Measurements from ENCODE around the gene FAM89A. TPM values are rescaled to one million over a fixed set of nuclear protein-coding genes. Genes with fewer than 3 reads are reported as not detected.

FAM89A gene
- total RNA-seq, 1 experiment from 2014 or later = 1.5 TPM

GRCh38 chr1:231019711-231020110, 20.3 kb downstream of the FAM89A start:
- H3K27me3 ChIP-seq (ENCODE audit: insufficient read depth, low read length) = no peaks in the 10 kb centered on the region; the same call in 1 of the 2 replicates
- H3K4me1 Mint-ChIP-seq = peaks cover 15 to 27% of the 10 kb centered on the region in 2 experiments
- no peak overlapping the region for H2BK5ac ChIP-seq (ENCODE audit: insufficient read length, low read length)
- no peaks in the 10 kb centered on the region for H3K79me2 ChIP-seq (ENCODE audit: insufficient read depth, low read length)
- no peak for TF ChIP-seq CTCF (conservative IDR thresholded peaks at IDR 0.05)
- no peaks in the 10 kb centered on the region; a peak in 1 of 7 replicates for H3K36me3 Mint-ChIP-seq (ENCODE audit: insufficient read depth in 1 of 3, low read depth in 3 of 3)
- H3K4me3 Mint-ChIP-seq = no peak overlapping the region; a peak in 1 of 5 replicates
- no peak overlapping the region for H2BK12ac ChIP-seq (ENCODE audit: insufficient read length, low read depth, low read length)
- no peaks in the 10 kb centered on the region for H3K9me3 Mint-ChIP-seq
- no peak overlapping the region for H2BK15ac ChIP-seq (ENCODE audit: low read depth, low read length)
- no peak for DNase-seq
- H4K20me1 ChIP-seq (ENCODE audit: control insufficient read depth, insufficient read depth, insufficient read length) = no peaks in the 10 kb centered on the region
- H2AFZ ChIP-seq (ENCODE audit: low read length) = no peak overlapping the region
- H3K14ac ChIP-seq (ENCODE audit: insufficient read depth, low read length) = no peak overlapping the region; the same call in 1 of the 2 replicates
- no peak overlapping the region for H3K4me2 ChIP-seq (ENCODE audit: insufficient read depth, insufficient read length, low read length)
- H3K27ac Mint-ChIP-seq = no peak overlapping the region
- H3K4me1 ChIP-seq (ENCODE audit: insufficient read depth, low read length) = peaks cover 12% of the 10 kb centered on the region; the same call in 1 of the 2 replicates
- no peak overlapping the region for H3K23ac ChIP-seq (ENCODE audit: insufficient read length, low read depth, low read length)
- H4K8ac ChIP-seq (replicated peaks; ENCODE audit: insufficient read length, low read depth, low read length) = no peak overlapping the region
- no peaks in the 10 kb centered on the region for H3K9me3 ChIP-seq (ENCODE audit: control insufficient read depth, low read depth, low read length)
- H3K9ac ChIP-seq (ENCODE audit: extremely low read depth, insufficient read length, low read length) = no peak overlapping the region
- no peak overlapping the region for H3K4ac ChIP-seq (ENCODE audit: low read depth, low read length)
- H3K79me1 ChIP-seq (ENCODE audit: insufficient read depth, low read depth, low read length, poor library complexity, severe bottlenecking) = no peaks in the 10 kb centered on the region
- no peaks in the 10 kb centered on the region for H3K23me2 ChIP-seq (ENCODE audit: insufficient read length, low read depth, low read length, poor library complexity, severe bottlenecking)
- H2BK20ac ChIP-seq (ENCODE audit: low read depth, low read length, poor library complexity, severe bottlenecking) = no peak overlapping the region
- H2AK5ac ChIP-seq (ENCODE audit: insufficient read length, low read length) = no peak overlapping the region
- no CpG with 5 or more reads among the region's 14 CpGs for WGBS (ENCODE audit: extremely low coverage, insufficient read length, low lambda C conversion rate)
- no peak overlapping the region for H3K18ac ChIP-seq (ENCODE audit: insufficient read length, low read depth, low read length)
- H3K27ac ChIP-seq (ENCODE audit: insufficient read length, low read depth, low read length) = no peak overlapping the region
- no peak overlapping the region for H3K56ac ChIP-seq (ENCODE audit: insufficient read length, low read depth, low read length)
- H4K91ac ChIP-seq (ENCODE audit: insufficient read length, low read depth, low read length) = no peak overlapping the region
- peaks cover 75% of the 10 kb centered on the region for H3K27me3 Mint-ChIP-seq (ENCODE audit: low read depth)
- H2BK120ac ChIP-seq (ENCODE audit: low read depth, low read length, poor library complexity, severe bottlenecking) = no peak overlapping the region
- H3T11ph ChIP-seq (ENCODE audit: low read length) = no peak overlapping the region
- no peak overlapping the region for H4K5ac ChIP-seq (ENCODE audit: insufficient read length, low read depth, low read length)
